Fibroblast of the aortic adventitia (primary cell): ENCODE data around the gene ACIN1. TPM values are rescaled to one million over a fixed set of nuclear protein-coding genes. Genes with fewer than 3 reads are reported as not detected.

Experiments used
- DNase-seq: peaks from one replicate; pipeline ENCODE4 v3.0.0-alpha.2; 2010; ENCODE audit warnings: low read depth
- H3K4me3 ChIP-seq: 2 replicates; pipeline ENCODE4 v1.5.1; 2011; ENCODE audit warnings: low read depth, mild to moderate bottlenecking, control low read depth, low read length, moderate library complexity
- total RNA-seq: library from RNA; depleted of rRNA; stranded (reverse); fragments of >200 nt; gene quantifications from 2 replicates; pipeline ENCODE4 v1.2.3, GENCODE V29; 2012; ENCODE audit warnings: low replicate concordance
- TF ChIP-seq, protein P1 (sequence below): IDR thresholded peaks from 2 replicates; pipeline ENCODE4 v1.5.1; 2011; ENCODE audit warnings: mild to moderate bottlenecking, low read length, control low read depth, inconsistent platforms; ENCODE audit not compliant: insufficient read depth

Gene ACIN1, protein sequence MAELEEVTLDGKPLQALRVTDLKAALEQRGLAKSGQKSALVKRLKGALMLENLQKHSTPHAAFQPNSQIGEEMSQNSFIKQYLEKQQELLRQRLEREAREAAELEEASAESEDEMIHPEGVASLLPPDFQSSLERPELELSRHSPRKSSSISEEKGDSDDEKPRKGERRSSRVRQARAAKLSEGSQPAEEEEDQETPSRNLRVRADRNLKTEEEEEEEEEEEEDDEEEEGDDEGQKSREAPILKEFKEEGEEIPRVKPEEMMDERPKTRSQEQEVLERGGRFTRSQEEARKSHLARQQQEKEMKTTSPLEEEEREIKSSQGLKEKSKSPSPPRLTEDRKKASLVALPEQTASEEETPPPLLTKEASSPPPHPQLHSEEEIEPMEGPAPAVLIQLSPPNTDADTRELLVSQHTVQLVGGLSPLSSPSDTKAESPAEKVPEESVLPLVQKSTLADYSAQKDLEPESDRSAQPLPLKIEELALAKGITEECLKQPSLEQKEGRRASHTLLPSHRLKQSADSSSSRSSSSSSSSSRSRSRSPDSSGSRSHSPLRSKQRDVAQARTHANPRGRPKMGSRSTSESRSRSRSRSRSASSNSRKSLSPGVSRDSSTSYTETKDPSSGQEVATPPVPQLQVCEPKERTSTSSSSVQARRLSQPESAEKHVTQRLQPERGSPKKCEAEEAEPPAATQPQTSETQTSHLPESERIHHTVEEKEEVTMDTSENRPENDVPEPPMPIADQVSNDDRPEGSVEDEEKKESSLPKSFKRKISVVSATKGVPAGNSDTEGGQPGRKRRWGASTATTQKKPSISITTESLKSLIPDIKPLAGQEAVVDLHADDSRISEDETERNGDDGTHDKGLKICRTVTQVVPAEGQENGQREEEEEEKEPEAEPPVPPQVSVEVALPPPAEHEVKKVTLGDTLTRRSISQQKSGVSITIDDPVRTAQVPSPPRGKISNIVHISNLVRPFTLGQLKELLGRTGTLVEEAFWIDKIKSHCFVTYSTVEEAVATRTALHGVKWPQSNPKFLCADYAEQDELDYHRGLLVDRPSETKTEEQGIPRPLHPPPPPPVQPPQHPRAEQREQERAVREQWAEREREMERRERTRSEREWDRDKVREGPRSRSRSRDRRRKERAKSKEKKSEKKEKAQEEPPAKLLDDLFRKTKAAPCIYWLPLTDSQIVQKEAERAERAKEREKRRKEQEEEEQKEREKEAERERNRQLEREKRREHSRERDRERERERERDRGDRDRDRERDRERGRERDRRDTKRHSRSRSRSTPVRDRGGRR
- total RNA-seq: 91.8 and 97.0 TPM in 2 replicates

DNA sequence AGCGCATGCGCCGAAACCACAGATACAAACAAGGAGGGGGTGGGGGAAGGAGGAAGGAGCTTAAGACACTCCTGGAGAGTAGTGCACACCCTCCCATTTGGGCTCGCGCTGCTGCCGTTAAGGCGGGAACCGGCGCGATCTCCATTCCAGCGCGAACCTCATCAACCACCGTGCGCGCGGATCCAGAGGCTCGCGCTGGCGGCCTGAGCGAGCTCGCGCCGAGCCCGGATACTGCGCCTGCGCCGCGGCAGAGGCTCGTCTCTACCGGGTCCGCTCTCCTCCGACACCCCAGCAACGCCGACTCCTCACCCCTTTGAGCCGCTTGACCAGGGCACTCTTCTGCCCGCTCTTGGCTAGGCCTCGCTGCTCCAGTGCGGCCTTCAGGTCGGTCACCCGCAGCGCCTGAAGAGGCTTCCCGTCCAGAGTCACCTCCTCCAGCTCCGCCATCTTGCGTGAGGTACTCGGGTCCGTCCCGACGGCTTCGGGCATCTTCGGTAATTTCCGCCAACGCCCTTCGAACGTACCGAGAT lies at the start of gene ACIN1:
TSS of gene ACIN1 (minus strand) at position 471 of the 530 bp plus-strand sequence. CDS start at position 447, 24 bp downstream.
- TF ChIP-seq, protein P1, sequence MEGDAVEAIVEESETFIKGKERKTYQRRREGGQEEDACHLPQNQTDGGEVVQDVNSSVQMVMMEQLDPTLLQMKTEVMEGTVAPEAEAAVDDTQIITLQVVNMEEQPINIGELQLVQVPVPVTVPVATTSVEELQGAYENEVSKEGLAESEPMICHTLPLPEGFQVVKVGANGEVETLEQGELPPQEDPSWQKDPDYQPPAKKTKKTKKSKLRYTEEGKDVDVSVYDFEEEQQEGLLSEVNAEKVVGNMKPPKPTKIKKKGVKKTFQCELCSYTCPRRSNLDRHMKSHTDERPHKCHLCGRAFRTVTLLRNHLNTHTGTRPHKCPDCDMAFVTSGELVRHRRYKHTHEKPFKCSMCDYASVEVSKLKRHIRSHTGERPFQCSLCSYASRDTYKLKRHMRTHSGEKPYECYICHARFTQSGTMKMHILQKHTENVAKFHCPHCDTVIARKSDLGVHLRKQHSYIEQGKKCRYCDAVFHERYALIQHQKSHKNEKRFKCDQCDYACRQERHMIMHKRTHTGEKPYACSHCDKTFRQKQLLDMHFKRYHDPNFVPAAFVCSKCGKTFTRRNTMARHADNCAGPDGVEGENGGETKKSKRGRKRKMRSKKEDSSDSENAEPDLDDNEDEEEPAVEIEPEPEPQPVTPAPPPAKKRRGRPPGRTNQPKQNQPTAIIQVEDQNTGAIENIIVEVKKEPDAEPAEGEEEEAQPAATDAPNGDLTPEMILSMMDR: no peak
- peak within 1 kb of the TSS; percentile 99 for H3K4me3 ChIP-seq
- peak; percentile 87 for DNase-seq

DNA sequence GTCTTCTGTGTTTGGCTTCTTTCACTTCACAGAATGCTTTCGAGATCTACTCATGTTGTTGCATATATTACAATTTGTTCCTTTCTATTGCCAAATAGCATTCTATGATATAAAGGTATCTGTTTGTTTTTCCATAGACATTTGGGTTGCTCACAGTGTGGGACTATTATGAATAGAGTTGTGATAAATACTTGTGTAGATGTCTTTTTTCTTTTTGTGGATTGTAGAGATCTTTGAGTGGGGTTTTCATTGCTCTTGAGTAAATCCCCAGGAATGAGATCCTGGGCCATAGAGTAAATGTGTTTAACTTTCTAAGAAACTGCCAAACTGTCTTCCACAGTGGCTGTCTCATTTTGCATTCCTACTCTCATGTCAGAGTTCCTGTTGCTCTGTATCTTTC lies 49.0 kb upstream of the ACIN1 start:
- no peak for DNase-seq
- TF ChIP-seq, protein P1: no peak
- no peak overlapping the region for H3K4me3 ChIP-seq

DNA sequence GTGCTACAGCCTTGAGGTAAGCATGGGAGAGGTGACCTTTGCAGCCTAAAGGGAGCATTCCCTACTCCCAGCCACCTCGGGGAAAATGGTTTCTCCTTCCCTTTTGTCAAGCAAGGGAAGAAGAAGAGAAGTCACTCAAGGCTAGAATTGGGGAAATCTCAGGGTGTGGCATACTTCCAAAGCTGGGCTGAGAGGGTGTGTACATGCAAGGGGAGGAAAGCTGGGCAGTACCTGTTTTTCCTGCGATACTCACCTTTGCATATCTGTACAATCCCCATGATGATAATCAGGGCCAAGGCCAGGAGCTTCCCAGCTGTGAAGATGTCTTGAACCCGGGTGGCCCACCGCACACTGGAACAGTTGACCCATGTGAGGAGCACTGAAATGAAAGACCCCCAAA lies 47.9 kb upstream of the ACIN1 start:
- TF ChIP-seq, protein P1: no peak
- DNase-seq: no peak
- no peak overlapping the region for H3K4me3 ChIP-seq

DNA sequence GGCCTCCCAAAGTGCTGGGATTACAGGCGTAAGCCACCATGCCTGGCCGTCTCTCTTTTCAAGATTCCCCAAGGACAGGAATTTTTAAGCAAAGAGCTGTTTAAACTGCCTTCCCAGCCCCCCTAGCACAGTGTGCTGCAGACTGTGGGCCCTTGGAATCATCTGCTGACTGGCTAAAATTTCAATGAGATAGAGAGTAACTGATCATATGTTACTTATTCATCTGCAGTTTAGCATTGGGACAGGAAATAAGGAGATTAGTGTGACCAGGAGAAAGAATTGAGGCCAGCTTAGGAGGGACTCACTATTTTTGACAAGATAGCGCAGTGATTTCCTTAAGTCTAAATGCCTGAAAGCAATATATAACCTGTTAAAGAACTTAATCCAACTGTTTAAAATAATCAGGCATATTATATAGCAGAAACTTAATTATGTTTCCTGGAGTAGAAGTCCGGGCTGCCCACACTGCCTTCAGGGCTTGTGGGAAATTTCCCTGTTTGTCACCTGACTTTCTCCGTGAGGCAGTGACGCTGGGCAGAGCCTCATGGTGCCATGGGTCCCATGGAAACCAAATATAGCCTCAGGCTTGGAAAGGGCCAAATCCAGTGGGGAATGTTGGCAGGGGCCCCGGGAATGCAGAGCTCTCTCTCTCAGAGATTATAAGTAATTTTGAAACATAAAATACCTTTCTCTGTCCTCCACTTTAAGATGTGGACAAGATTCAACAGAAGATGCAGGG lies 46.9 kb upstream of the ACIN1 start:
- peak; percentile 92 for DNase-seq
- TF ChIP-seq, protein P1: no peak
- no peak overlapping the region for H3K4me3 ChIP-seq

DNA sequence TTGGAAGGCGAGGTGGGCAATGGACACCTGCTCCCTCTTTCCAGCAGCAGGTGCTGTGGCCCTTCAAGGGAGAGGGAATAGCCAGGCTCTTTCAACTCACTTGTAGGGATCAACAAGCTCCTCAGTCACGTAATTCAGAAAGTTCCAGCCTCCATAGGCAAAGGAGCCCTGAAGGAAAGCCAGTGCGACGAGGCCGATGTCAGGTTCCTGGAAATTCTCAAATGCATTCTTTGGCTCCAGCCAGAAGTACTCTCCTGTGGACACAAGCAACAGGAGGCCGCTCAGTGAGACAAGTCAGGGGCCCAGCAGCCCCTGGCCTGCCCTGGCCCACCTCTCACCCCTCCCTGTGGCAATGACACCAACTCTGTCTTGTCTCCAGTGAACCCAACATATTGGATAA lies 45.4 kb upstream of the ACIN1 start:
- no peak for DNase-seq
- no peak overlapping the region for H3K4me3 ChIP-seq
- TF ChIP-seq, protein P1: no peak

DNA sequence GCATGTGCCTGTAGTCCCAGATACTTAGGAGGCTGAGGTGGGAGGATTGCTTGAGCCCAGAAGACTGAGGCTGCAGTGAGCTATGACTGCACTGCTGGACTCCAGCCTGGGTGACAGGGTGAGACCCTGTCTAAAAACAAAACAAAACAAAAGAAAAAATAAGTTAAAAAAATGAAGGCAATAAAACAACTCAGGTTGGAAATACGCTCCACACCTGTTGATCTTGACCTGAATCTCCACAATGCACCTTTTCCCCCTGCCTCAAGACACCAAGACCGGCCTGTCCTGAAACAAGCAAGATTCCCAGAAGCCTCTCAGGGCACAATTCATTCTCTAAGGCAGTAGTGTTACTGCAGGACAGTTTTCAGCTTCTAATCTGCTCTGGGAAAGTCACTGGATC lies 44.9 kb upstream of the ACIN1 start:
- DNase-seq: no peak
- H3K4me3 ChIP-seq: no peak overlapping the region
- TF ChIP-seq, protein P1: no peak
